ENCODE data around the gene C7orf33. TPM values are rescaled to one million over a fixed set of nuclear protein-coding genes. Genes with fewer than 3 reads are reported as not detected.

The C7orf33 gene
- total and polyA plus RNA-seq, 2 of the 13 experiments (the other 11 are each of a cell fraction or from before 2014, with no cell fraction given), result not detected

- no peaks in the 10 kb centered on the region for H3K79me2 ChIP-seq (ENCODE audit: insufficient read depth, low read length)
- H3K4me3 ChIP-seq (replicated peaks in 1 of 3; ENCODE audit: insufficient read depth in 1 of 3, low read depth in 2 of 3, low read length in 3 of 3), result no peak overlapping the region
- 9% methylated on average over 8 of the region's 8 CpGs for WGBS (ENCODE audit: low lambda C conversion rate)
- DNase-seq (ENCODE audit: low spot score) (peak; percentile 39), FAIRE-seq (peak; percentile 75), ATAC-seq (peak; percentile 95)
- no TSS peak for BruUV-seq (replicated peaks)
- CTCF ChIA-PET (ENCODE audit: low intra/inter-chr PET ratio, low total read pairs), result interaction anchor here (1.4 to 1.5 kb wide), 2 partner anchors 387 to 391 kb away, joined by 3 to 15 read pairs; no protein-coding TSS in a partner anchor
- no peak overlapping the region for H2AFZ ChIP-seq (ENCODE audit: low read length)
- H3K27ac ChIP-seq (ENCODE audit: extremely low read length, insufficient read depth, low read length), result no peak overlapping the region
- no peak overlapping the region for H3K9ac ChIP-seq (ENCODE audit: insufficient read depth, low read depth, low read length)
- H3K36me3 ChIP-seq (replicated peaks in 1 of 2; ENCODE audit: control insufficient read depth in 1 of 2, insufficient read depth in 2 of 2, low read length in 2 of 2), result no peaks in the 10 kb centered on the region
- no peaks in the 10 kb centered on the region for H3K9me3 ChIP-seq (ENCODE audit: low read length)
- intact Hi-C loops (cut with micrococcal nuclease; ENCODE audit: unreplicated experiment) (loop anchor here (1.0 to 10.0 kb wide), 4 partner anchors 119 to 390 kb away; partner anchors contain the start of gene CUL1), in situ Hi-C loops (cut with HindIII; ENCODE audit: extremely low pct_ligation_motif_present, low pct_unique_long_range_greater_than_20kb) (loop anchor here (5.0 kb wide), 1 partner anchor 386 kb away; no protein-coding TSS in a partner anchor)
- H3K27me3 ChIP-seq (ENCODE audit: control insufficient read depth in 1 of 2, insufficient read depth in 2 of 2, low read length in 2 of 2), result no peaks in the 10 kb centered on the region; a peak in 1 of 5 replicates
- H4K20me1 ChIP-seq (ENCODE audit: insufficient read depth, low read length), result no peaks in the 10 kb centered on the region
- no peak overlapping the region for H3K4me2 ChIP-seq (ENCODE audit: low read depth, low read length)
- no peaks in the 10 kb centered on the region for H3K4me1 ChIP-seq (ENCODE audit: insufficient read depth, low read length)
- POLR2A ChIA-PET, result no interaction called here
- 0 out of 2 replicates have a peak, but pooled peaks have one; percentile 16 for TF ChIP-seq SALL1 (CRISPR knock-in tag; IDR thresholded peaks at IDR 0.05)
- TF ChIP-seq MED1 (CRISPR knock-in tag; IDR thresholded peaks at IDR 0.05), result 0 out of 2 replicates have a peak, but pooled peaks have one; percentile 20
- no peak for TF ChIP-seq ATAD3A (CRISPR knock-in tag; IDR thresholded peaks at IDR 0.05)
- peak; percentile 35 for TF ChIP-seq XRCC5 (optimal IDR thresholded peaks at IDR 0.05; ENCODE audit: low read length)
- TF ChIP-seq ZZZ3 (CRISPR knock-in tag; IDR thresholded peaks at IDR 0.05; ENCODE audit: borderline replicate concordance), result no peak
- no peak for TF ChIP-seq SP2 (CRISPR knock-in tag; IDR thresholded peaks at IDR 0.05)
- TF ChIP-seq AHR (CRISPR knock-in tag; IDR thresholded peaks at IDR 0.05), result no peak
- TF ChIP-seq RFXAP (CRISPR knock-in tag; IDR thresholded peaks at IDR 0.05; ENCODE audit: borderline replicate concordance), result 0 out of 2 replicates have a peak, but pooled peaks have one; percentile 28
- no peak for TF ChIP-seq CCAR2 (optimal IDR thresholded peaks at IDR 0.05; ENCODE audit: low read depth, low read length)
- TF ChIP-seq SMC3 (IDR thresholded peaks at IDR 0.05; ENCODE audit: low read length), result peak; percentile 85
- peak; percentile 85 for TF ChIP-seq CTCF (CRISPR knock-in tag; IDR thresholded peaks at IDR 0.05)
- TF ChIP-seq ZNF224 (CRISPR knock-in tag; IDR thresholded peaks at IDR 0.05), result no peak
- TF ChIP-seq, protein P1, sequence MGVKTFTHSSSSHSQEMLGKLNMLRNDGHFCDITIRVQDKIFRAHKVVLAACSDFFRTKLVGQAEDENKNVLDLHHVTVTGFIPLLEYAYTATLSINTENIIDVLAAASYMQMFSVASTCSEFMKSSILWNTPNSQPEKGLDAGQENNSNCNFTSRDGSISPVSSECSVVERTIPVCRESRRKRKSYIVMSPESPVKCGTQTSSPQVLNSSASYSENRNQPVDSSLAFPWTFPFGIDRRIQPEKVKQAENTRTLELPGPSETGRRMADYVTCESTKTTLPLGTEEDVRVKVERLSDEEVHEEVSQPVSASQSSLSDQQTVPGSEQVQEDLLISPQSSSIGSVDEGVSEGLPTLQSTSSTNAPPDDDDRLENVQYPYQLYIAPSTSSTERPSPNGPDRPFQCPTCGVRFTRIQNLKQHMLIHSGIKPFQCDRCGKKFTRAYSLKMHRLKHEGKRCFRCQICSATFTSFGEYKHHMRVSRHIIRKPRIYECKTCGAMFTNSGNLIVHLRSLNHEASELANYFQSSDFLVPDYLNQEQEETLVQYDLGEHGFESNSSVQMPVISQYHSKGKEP (CRISPR knock-in tag; IDR thresholded peaks at IDR 0.05), result no peak
- peak; percentile 84 for TF ChIP-seq STAG1 (CRISPR knock-in tag; IDR thresholded peaks at IDR 0.05)
- TF ChIP-seq ZBTB33 (CRISPR knock-in tag; IDR thresholded peaks at IDR 0.05), result no peak
Observed at GRCh38 chr7:148575640-148576411, 14.7 kb upstream of the C7orf33 start.
